Muscle layer of colon (tissue), 2 donors: ENCODE results near the gene PODNL1.
"Not testable (repeated sequence)": the region's sequence is repeated elsewhere in the genome, so short reads cannot be mapped to it uniquely, and the experiment has no call there.

Experiments used
- H3K27ac ChIP-seq: one replicate; pipeline ENCODE4 v1.7.0; 2013; ENCODE audit warnings: low read depth, mild to moderate bottlenecking, low read length, moderate library complexity
- H3K27me3 ChIP-seq, 2 donors: one replicate each; pipeline ENCODE4 v1.7.0; 2013; ENCODE audit warnings: low read length in 2 of 2, mild to moderate bottlenecking in 2 of 2; ENCODE audit not compliant: insufficient read depth in 2 of 2, control insufficient read depth in 1 of 2
- H3K36me3 ChIP-seq: one replicate; pipeline ENCODE4 v1.7.0; 2013; ENCODE audit warnings: mild to moderate bottlenecking, low read length; ENCODE audit not compliant: insufficient read depth
- H3K4me1 ChIP-seq: one replicate; pipeline ENCODE4 v1.7.0; 2013; ENCODE audit warnings: mild to moderate bottlenecking, low read length; ENCODE audit not compliant: insufficient read depth
- H3K4me3 ChIP-seq, 2 donors: one replicate each; pipeline ENCODE4 v1.7.0; 2013; ENCODE audit warnings: low read length in 2 of 2, low read depth in 1 of 2, mild to moderate bottlenecking in 1 of 2, moderate library complexity in 1 of 2
- H3K9ac ChIP-seq: one replicate; pipeline ENCODE4 v1.7.0; 2013; ENCODE audit warnings: low read length
- H3K9me3 ChIP-seq: one replicate; pipeline ENCODE4 v1.7.0; 2013; ENCODE audit warnings: mild to moderate bottlenecking, low read length
- donor health status: abdominal sarcoma.
- donor health status: Adenocarcinoma of cecum.

The PODNL1 gene

GRCh38 chr19:13972368-13973155 lies 34.3 kb upstream of the PODNL1 start:
- Histone ChIP-seq H3K9me3 (no peaks in the 10 kb centered on the region), H3K9ac (no peak overlapping the region), H3K27ac (no peak overlapping the region), H3K4me1 (no peaks in the 10 kb centered on the region), H3K4me3 (no peak overlapping the region), H3K27me3 (no peaks in the 10 kb centered on the region), H3K36me3 (peaks cover 4% of the 10 kb centered on the region)

- not testable (repeated sequence) for H3K9ac ChIP-seq, H3K4me1 ChIP-seq, H3K9me3 ChIP-seq, H3K4me3 ChIP-seq, H3K36me3 ChIP-seq, H3K27me3 ChIP-seq, H3K27ac ChIP-seq
Measured at GRCh38 chr19:13971868-13972267, 33.7 kb upstream of the PODNL1 start.

- Histone ChIP-seq H3K4me3 (no peak overlapping the region), H3K36me3 (peaks cover 9% of the 10 kb centered on the region), H3K9ac (no peak overlapping the region), H3K4me1 (no peaks in the 10 kb centered on the region), H3K9me3 (no peaks in the 10 kb centered on the region), H3K27me3 (no peaks in the 10 kb centered on the region), H3K27ac (no peak overlapping the region)
Measured at GRCh38 chr19:13969897-13970296, 31.7 kb upstream of the PODNL1 start.

- no peaks in the 10 kb centered on the region for H3K27me3 ChIP-seq
- no peak overlapping the region for H3K27ac ChIP-seq
- H3K36me3 ChIP-seq = peaks cover 9% of the 10 kb centered on the region
- no peaks in the 10 kb centered on the region for H3K4me1 ChIP-seq
- no peak overlapping the region for H3K4me3 ChIP-seq
- no peak overlapping the region for H3K9ac ChIP-seq
- H3K9me3 ChIP-seq = no peaks in the 10 kb centered on the region
Measured at GRCh38 chr19:13968999-13969398, 30.8 kb upstream of the PODNL1 start.

- Histone ChIP-seq H3K4me1 (no peaks in the 10 kb centered on the region), H3K9me3 (no peaks in the 10 kb centered on the region), H3K9ac (no peak overlapping the region), H3K4me3 (no peak overlapping the region), H3K27me3 (no peaks in the 10 kb centered on the region), H3K27ac (no peak overlapping the region), H3K36me3 (peaks cover 9% of the 10 kb centered on the region)
Measured at GRCh38 chr19:13968383-13968935, 30.2 kb upstream of the PODNL1 start.

- not testable (repeated sequence) for H3K9ac ChIP-seq, H3K4me1 ChIP-seq, H3K4me3 ChIP-seq, H3K9me3 ChIP-seq, H3K27ac ChIP-seq, H3K36me3 ChIP-seq, H3K27me3 ChIP-seq
Measured at GRCh38 chr19:13967206-13967605, 29.0 kb upstream of the PODNL1 start.

GRCh38 chr19:13966684-13967128 lies 28.5 kb upstream of the PODNL1 start:
- no peak overlapping the region for H3K27ac ChIP-seq
- H3K9me3 ChIP-seq = no peaks in the 10 kb centered on the region
- no peak overlapping the region for H3K4me3 ChIP-seq
- no peaks in the 10 kb centered on the region for H3K27me3 ChIP-seq
- H3K9ac ChIP-seq = no peak overlapping the region
- H3K36me3 ChIP-seq = peaks cover 9% of the 10 kb centered on the region
- no peaks in the 10 kb centered on the region for H3K4me1 ChIP-seq

- no peaks in the 10 kb centered on the region for H3K4me1 ChIP-seq
- H3K9ac ChIP-seq = no peak overlapping the region
- no peak overlapping the region for H3K27ac ChIP-seq
- peaks cover 5% of the 10 kb centered on the region for H3K36me3 ChIP-seq
- H3K27me3 ChIP-seq = no peaks in the 10 kb centered on the region
- no peak overlapping the region for H3K4me3 ChIP-seq
- H3K9me3 ChIP-seq = no peaks in the 10 kb centered on the region
Measured at GRCh38 chr19:13965926-13966683, 27.9 kb upstream of the PODNL1 start.

- Histone ChIP-seq H3K4me3 (no peak overlapping the region), H3K9ac (no peak overlapping the region), H3K27me3 (no peaks in the 10 kb centered on the region), H3K36me3 (peaks cover 5% of the 10 kb centered on the region), H3K4me1 (no peaks in the 10 kb centered on the region), H3K27ac (no peak overlapping the region), H3K9me3 (no peaks in the 10 kb centered on the region)
Measured at GRCh38 chr19:13965377-13965896, 27.2 kb upstream of the PODNL1 start.

GRCh38 chr19:13964776-13965175 lies 26.6 kb upstream of the PODNL1 start:
- Histone ChIP-seq H3K4me3 (no peak overlapping the region), H3K36me3 (peaks cover 9% of the 10 kb centered on the region), H3K27me3 (no peaks in the 10 kb centered on the region), H3K4me1 (no peaks in the 10 kb centered on the region), H3K9ac (no peak overlapping the region), H3K27ac (no peak overlapping the region), H3K9me3 (no peaks in the 10 kb centered on the region)

- Histone ChIP-seq H3K9me3 (no peaks in the 10 kb centered on the region), H3K27me3 (no peaks in the 10 kb centered on the region), H3K9ac (no peak overlapping the region), H3K4me3 (no peak overlapping the region), H3K36me3 (peaks cover 15% of the 10 kb centered on the region), H3K4me1 (no peaks in the 10 kb centered on the region), H3K27ac (no peak overlapping the region)
Measured at GRCh38 chr19:13963603-13964105, 25.4 kb upstream of the PODNL1 start.
